Loucy (cell line): ENCODE data around the gene DKKL1.
"Not testable (repeated sequence)": the region's sequence is repeated elsewhere in the genome, so short reads cannot be mapped to it uniquely, and the experiment has no call there.

Experiments used
- H2AFZ ChIP-seq: fragments of 200-600 bp; sonication (generic); 2 replicates; pipeline ENCODE4 v1.6.0; 2016; ENCODE audit warnings: antibody characterized with exemption, mild to moderate bottlenecking, low read length, moderate library complexity
- H3F3A ChIP-seq: fragments of 200-600 bp; 2 replicates; pipeline ENCODE4 v1.6.0; 2016; ENCODE audit warnings: antibody characterized with exemption, low read depth, mild to moderate bottlenecking
- H3K27me3 ChIP-seq: fragments of 200-600 bp; sonication (generic); 2 replicates; pipeline ENCODE4 v1.6.1; 2014; ENCODE audit warnings: low read length, mild to moderate bottlenecking; ENCODE audit not compliant: insufficient read depth, poor library complexity, severe bottlenecking
- H3K36me3 ChIP-seq: fragments of 200-600 bp; sonication (generic); 2 replicates; pipeline ENCODE4 v1.6.1; 2016; ENCODE audit warnings: low read length; ENCODE audit not compliant: insufficient read depth
- H3K4me1 ChIP-seq: fragments of 200-600 bp; sonication (generic); 2 replicates; pipeline ENCODE4 v1.5.1; 2014; ENCODE audit warnings: low read length, mild to moderate bottlenecking; ENCODE audit not compliant: insufficient read depth, poor library complexity, severe bottlenecking
- H3K4me2 ChIP-seq: fragments of 200-600 bp; sonication (generic); 2 replicates; pipeline ENCODE4 v1.6.0; 2014; ENCODE audit warnings: antibody characterized with exemption, low read length, low read depth, mild to moderate bottlenecking; ENCODE audit not compliant: poor library complexity, severe bottlenecking
- H3K4me3 ChIP-seq: fragments of 200-600 bp; sonication (generic); 2 replicates; pipeline ENCODE4 v1.5.1; 2014; ENCODE audit warnings: low read length, mild to moderate bottlenecking, mixed read lengths; ENCODE audit not compliant: poor library complexity, severe bottlenecking
- H3K79me2 ChIP-seq: fragments of 200-600 bp; sonication (generic); 2 replicates; pipeline ENCODE4 v1.6.1; 2014; ENCODE audit warnings: low read length; ENCODE audit not compliant: insufficient read depth
- H3K9ac ChIP-seq: fragments of 200-600 bp; sonication (generic); 2 replicates; pipeline ENCODE4 v1.6.0; 2014; ENCODE audit warnings: mild to moderate bottlenecking, low read depth, low read length, moderate library complexity; ENCODE audit not compliant: poor library complexity, severe bottlenecking
- H3K9me2 ChIP-seq: fragments of 200-600 bp; sonication (generic); replicated peaks from 2 replicates; pipeline ENCODE4 v1.6.1; 2016; ENCODE audit warnings: low read depth, low read length, mixed read lengths
- H3K9me3 ChIP-seq: fragments of 200-600 bp; sonication (generic); 2 replicates; pipeline ENCODE4 v1.6.1; 2014; ENCODE audit warnings: mild to moderate bottlenecking, antibody characterized with exemption, low read length, low read depth; ENCODE audit not compliant: insufficient read depth
- H4K20me1 ChIP-seq: fragments of 200-600 bp; sonication (generic); 2 replicates; pipeline ENCODE4 v1.6.0; 2014; ENCODE audit warnings: antibody characterized with exemption, low read length, mild to moderate bottlenecking; ENCODE audit not compliant: insufficient read depth, poor library complexity, severe bottlenecking
- CTCF ChIP-seq: fragments of 200-600 bp; sonication (generic); conservative IDR thresholded peaks from 2 replicates; pipeline ENCODE4 v1.5.1; 2014; ENCODE audit warnings: mild to moderate bottlenecking, antibody characterized with exemption, low read length
- EZH2phosphoT487 ChIP-seq: fragments of 200-600 bp; IDR thresholded peaks from 2 replicates; pipeline ENCODE4 v1.6.1; 2018; ENCODE audit warnings: antibody characterized with exemption, mild to moderate bottlenecking, moderate library complexity, borderline replicate concordance

DKKL1 gene

GRCh38 chr19:49326165-49326704 lies 37.4 kb upstream of the DKKL1 start:
- TF ChIP-seq EZH2phosphoT487 (no peak), CTCF (no peak)
- H3K4me1 ChIP-seq = peaks cover 9% of the 10 kb centered on the region
- H3K9me3 ChIP-seq = no peaks in the 10 kb centered on the region
- no peak overlapping the region for H3K9ac ChIP-seq
- H3K79me2 ChIP-seq = no peaks in the 10 kb centered on the region
- H3K36me3 ChIP-seq = no peaks in the 10 kb centered on the region
- H3K4me3 ChIP-seq = no peak overlapping the region
- no peaks in the 10 kb centered on the region for H3K27me3 ChIP-seq
- no peaks in the 10 kb centered on the region for H3F3A ChIP-seq
- no peaks in the 10 kb centered on the region for H4K20me1 ChIP-seq
- H2AFZ ChIP-seq = no peak overlapping the region
- no peaks in the 10 kb centered on the region for H3K9me2 ChIP-seq
- no peak overlapping the region for H3K4me2 ChIP-seq

GRCh38 chr19:49327878-49328544 lies 35.7 kb upstream of the DKKL1 start:
- Histone ChIP-seq H3K4me1 (peaks cover 16% of the 10 kb centered on the region), H3K9me2 (no peaks in the 10 kb centered on the region), H4K20me1 (no peaks in the 10 kb centered on the region), H3K36me3 (no peaks in the 10 kb centered on the region), H3K4me2 (peak overlapping the region; percentile 47), H3K4me3 (no peak overlapping the region), H3K79me2 (no peaks in the 10 kb centered on the region), H2AFZ (peak overlapping the region; percentile 71), H3K9ac (peak overlapping the region; percentile 34), H3F3A (no peaks in the 10 kb centered on the region), H3K27me3 (no peaks in the 10 kb centered on the region), H3K9me3 (no peaks in the 10 kb centered on the region)
- TF ChIP-seq CTCF (peak; percentile 80), EZH2phosphoT487 (no peak)

GRCh38 chr19:49328741-49329140 lies 34.9 kb upstream of the DKKL1 start:
- no peaks in the 10 kb centered on the region for H3K79me2 ChIP-seq
- no peak for TF ChIP-seq EZH2phosphoT487
- TF ChIP-seq CTCF = no peak
- H3F3A ChIP-seq = no peaks in the 10 kb centered on the region
- H4K20me1 ChIP-seq = no peaks in the 10 kb centered on the region
- no peak overlapping the region for H2AFZ ChIP-seq
- H3K9me3 ChIP-seq = no peaks in the 10 kb centered on the region
- H3K4me1 ChIP-seq = peaks cover 21% of the 10 kb centered on the region
- no peak overlapping the region for H3K9ac ChIP-seq
- H3K4me2 ChIP-seq = no peak overlapping the region
- no peaks in the 10 kb centered on the region for H3K36me3 ChIP-seq
- no peaks in the 10 kb centered on the region for H3K27me3 ChIP-seq
- no peak overlapping the region for H3K4me3 ChIP-seq
- H3K9me2 ChIP-seq = no peaks in the 10 kb centered on the region

GRCh38 chr19:49331187-49331586 lies 32.5 kb upstream of the DKKL1 start:
- not testable (repeated sequence) for H3K79me2 ChIP-seq, H3K9me2 ChIP-seq, H4K20me1 ChIP-seq, H3K9me3 ChIP-seq, H3K36me3 ChIP-seq, H3F3A ChIP-seq, H3K27me3 ChIP-seq
- Histone ChIP-seq H3K4me3 (peak overlapping the region; percentile 60), H3K9ac (peak overlapping the region; percentile 18), H2AFZ (peak overlapping the region; percentile 81), H3K4me2 (peak overlapping the region; percentile 59), H3K4me1 (peaks cover 37% of the 10 kb centered on the region)
